IPS DF 4.7 (cell line): Measurements from ENCODE around the gene ISOC1.

Source experiments
- DNase-seq: peaks from one replicate; pipeline ENCODE4 v3.0.0-alpha.2; 2013; ENCODE audit warnings: low spot score; ENCODE audit errors: extremely low read depth

Gene ISOC1

DNA sequence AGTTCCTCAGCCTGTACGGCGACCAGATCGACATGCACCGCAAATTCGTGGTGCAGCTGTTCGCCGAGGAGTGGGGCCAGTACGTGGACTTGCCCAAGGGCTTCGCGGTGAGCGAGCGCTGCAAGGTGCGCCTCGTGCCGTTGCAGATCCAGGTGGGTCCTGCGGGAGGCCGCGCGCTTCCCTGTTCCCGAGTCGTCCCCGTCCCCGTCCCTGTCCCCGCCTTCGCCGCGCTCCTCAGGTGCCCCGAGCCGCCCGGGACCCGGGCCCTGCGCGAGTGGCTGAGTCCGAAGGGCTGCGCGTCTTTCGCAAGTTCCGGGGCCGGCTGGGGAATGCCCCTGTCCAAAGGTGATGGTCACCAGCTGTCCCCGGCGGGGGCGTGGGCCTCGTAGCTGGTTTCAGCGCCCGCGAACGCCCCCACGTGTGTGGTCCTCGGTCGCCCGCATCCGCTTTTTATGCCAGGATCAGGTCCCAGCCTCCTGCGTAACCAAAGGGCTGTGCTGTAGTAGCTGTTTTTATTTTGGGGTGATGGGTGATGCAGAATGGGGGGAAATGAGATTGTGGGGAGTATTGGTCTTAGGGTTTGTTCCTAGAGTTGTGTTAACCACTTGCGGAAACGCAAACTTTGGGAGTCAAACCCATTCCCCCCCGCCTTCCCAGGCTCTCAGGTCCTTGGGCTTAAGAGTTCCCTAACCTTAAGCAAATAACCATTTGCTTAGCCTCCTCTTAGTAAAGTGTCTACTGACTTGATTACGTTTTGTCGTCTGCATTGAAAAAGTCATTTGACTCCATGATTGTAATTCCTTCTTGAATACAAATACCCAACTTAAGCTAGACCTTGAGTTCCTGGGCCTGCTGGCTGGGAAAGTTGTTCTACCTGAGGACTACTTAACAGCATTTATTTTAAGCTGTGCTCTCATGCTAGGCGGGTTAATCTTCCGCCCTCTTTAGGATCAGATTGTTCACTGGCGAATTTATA, 663 bp downstream of the ISOC1 start:
- DNase-seq = no peak

- DNase-seq = no peak
Measured at GRCh38 chr5:129096382-129096991, 1.9 kb downstream of the ISOC1 start.

DNA sequence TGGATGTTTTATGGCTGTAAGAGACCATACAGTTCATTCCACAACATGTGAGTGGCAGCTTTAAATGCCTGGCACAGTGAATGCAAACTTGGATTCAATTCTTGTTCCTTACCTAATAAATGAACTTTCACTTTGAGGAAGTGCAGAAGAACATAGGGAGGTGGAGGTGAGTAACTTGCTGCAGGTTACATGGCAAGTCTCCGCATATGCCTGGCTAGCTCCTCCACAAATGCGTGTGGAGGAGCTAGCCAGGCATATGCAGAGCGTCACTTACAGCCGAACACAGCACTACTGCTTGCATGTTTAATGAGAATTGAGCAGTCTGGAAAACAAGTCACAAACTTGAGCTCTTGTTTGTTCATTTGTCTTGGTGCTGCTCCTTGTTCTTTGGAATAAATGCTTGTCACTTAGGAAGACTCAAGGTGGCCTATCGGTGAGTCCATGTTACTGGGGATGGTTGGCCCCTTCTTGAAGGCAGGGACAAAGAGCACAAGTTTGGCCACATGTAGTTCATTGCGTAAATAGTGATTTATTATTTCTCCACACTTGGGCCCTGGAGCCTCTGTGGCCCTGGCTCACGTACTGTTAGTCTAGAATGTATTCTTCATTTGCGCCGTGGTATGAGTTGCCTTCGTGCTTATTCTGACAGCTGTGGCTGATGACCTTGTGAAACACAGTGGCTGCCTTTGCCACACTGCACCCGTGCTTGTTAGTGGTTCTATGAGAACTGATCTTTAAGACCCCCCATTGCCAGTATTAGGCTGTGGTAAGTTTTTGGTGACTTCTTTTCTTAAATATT, 3.1 kb downstream of the ISOC1 start:
- no peak for DNase-seq

- no peak for DNase-seq
Measured at GRCh38 chr5:129098488-129099183, 4.1 kb downstream of the ISOC1 start.

- DNase-seq = no peak
Measured at GRCh38 chr5:129099184-129099569, 4.6 kb downstream of the ISOC1 start.

DNA sequence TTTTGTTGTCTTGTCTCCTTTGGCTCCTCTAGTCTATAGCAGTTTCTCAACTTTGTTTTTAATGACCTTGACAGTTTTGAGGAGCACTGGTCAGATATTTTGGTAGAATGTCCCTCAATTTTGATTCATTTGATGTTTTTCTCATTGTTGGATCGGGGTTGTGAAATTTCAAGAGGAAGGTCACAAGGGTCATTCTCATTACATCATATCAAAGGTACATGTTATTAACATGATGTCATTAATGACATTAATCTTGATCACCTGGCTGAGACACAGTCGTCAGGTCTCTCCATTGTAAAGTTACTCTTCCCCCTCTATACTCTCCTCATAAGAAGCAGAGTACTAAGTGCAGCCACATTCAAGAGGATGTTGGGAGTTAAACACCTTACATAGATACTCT, 7.2 kb downstream of the ISOC1 start:
- no peak for DNase-seq

DNA sequence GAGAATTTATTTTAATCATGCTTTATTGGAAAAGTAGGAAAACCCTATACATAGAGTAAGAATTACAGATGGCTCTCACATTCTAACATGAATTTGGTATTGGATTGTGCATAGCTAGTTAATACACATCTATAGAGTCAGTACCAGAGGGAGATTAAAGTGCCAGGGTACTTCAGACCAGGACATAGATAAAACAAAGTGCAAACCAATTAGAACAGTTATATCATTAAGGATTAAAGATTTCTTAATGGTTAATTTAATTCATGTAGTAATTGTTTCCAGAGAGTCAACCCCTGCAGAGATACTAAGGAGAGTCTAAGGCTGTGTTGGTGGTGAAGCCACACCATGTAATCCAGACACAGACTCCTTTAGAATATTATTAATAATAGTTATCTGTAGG, 8.8 kb downstream of the ISOC1 start:
- DNase-seq = no peak

DNA sequence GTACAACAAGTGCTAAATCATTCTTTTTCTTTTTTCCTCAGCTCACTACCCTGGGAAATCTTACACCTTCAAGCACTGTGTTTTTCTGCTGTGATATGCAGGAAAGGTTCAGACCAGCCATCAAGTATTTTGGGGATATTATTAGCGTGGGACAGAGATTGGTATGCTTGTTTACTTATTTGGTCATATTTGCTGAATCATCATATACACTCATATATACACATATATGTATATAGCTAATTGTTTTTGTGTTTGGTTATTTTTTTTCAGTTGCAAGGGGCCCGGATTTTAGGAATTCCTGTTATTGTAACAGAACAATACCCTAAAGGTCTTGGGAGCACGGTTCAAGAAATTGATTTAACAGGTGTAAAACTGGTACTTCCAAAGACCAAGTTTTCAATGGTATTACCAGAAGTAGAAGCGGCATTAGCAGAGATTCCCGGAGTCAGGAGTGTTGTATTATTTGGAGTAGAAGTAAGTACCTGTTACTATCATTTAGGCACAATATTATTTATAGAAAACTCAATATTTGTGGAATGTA, 10.4 kb downstream of the ISOC1 start:
- no peak for DNase-seq

DNA sequence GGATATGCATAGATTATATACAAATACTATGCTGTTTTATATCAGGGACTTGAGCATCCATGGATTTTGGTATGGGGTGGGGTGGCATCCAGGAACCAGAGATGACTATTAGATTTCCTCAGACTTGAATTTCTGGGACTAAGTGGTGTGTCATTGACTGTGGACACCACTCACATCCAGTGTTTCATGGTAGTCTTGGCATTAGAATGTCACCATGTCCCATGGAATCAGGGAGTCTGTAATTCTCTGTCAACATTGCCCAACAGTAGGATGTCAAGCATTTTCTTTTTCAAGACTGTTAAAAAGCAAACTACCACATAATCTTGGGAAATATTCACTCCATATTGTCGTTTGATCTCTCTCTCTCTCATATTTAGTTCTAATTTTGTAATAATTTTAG, 13.1 kb downstream of the ISOC1 start:
- DNase-seq = no peak

DNA sequence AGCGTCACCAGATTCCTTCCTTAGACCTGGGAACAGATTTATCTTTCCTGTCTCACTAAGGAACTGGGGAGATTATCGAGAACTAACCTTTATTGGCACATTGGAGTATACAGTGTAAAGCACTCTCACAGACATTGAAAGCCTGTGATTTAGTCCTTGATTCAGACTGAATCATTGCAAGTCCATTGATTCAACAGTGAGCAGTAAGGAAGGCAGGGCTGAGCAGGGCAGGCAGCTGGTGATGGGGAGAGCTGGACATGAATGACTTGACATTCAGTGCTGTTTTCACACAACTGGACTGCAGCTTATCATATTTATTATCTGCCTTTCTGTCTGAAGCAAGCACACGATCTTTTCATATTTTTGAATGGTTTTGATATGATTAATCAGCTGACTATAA, 16.2 kb downstream of the ISOC1 start:
- DNase-seq = no peak

DNA sequence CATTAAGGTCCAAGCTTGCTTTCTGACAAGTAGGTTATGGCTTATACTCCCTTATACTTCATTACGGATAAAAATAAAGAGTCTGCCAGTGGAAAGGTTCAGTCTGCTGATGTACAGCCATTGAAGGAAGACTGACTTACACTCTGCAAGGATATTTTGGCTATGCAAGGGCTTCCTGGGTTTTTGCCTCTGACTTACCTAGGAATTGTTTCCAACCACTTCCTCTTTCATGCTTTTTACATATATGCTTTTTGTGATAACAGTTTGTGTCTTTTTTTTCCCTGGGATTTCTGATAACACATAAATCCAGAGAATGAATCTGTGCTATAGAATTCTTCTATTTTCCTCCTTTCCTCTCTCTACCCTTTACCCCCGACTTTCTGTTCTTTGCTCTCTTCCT, 16.8 kb downstream of the ISOC1 start:
- DNase-seq = no peak

- no peak for DNase-seq
Measured at GRCh38 chr5:129112295-129112694, 17.7 kb downstream of the ISOC1 start.

DNA sequence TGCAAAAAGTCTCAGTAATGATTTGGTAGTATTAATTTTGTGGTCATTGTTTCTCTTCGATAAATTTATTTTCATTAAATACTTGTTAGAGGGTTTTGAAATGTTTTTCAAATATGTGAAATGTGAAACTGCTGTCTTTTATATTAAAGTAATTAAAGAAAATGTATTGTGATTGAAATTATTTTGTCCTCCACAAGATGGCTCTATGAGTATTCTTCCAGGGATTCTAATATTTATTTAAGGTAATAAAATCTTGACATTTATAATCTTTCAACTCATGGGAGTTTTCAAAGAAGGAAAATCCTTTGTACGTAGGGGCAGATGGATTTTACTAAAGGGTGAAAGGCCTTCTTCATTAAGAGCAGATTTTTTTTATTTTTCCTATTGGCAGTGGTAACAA, 19.3 kb downstream of the ISOC1 start:
- no peak for DNase-seq

DNA sequence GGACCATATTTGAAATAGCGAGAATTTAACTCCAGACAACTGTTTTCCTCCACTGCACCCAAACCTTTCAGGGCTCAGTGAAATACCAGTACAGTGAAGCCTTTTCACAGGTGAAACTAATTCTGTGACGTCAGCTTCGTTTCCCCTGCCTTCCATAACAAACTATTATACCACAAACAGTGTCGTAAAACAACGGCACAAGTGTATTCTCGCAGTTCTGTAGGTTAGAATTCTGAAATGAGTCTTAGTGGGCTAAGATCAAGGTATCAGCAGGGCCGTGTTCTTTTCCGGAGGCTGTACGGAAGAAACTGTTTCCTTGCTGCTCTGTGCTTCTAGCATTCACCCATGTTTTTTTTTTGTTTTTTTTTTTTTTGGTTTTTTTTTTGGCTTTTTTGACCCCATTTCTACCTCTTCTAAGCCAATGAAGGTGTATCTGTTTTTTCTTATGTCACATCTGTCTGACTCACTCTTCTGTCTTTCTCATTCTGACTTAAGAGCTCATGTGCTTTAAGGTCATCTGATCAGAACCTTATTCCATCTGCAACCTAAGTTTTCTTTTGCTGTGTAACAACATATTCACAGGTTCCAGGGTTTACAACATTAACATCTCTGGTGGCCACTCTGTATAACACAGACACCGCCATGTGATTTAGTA, 20.1 kb downstream of the ISOC1 start:
- DNase-seq = no peak

- DNase-seq = no peak
Measured at GRCh38 chr5:129115680-129116079, 21.1 kb downstream of the ISOC1 start.

- no peak for DNase-seq
Measured at GRCh38 chr5:129116797-129117196, 22.2 kb downstream of the ISOC1 start.

DNA sequence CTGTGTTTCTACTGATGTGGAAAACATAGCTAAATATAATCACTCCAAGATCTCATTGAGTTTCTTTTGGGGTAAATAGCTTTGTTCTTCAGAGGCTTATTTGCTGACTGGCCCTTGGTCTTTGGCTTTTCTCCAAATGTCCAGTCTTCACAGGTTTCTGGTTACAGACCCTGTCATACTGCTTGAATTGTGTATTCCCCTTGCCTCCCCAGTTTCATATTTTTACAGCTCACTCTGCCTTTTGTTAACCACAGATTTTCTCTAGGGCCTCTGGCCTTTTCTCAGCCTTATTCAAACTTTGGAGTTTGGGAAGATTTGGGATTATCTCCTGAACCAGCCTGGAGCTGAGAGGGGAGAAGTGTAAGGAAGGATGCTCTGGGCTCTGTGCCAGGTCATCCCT, 23.9 kb downstream of the ISOC1 start:
- DNase-seq = no peak

- no peak for DNase-seq
Measured at GRCh38 chr5:129118826-129119225, 24.3 kb downstream of the ISOC1 start.

DNA sequence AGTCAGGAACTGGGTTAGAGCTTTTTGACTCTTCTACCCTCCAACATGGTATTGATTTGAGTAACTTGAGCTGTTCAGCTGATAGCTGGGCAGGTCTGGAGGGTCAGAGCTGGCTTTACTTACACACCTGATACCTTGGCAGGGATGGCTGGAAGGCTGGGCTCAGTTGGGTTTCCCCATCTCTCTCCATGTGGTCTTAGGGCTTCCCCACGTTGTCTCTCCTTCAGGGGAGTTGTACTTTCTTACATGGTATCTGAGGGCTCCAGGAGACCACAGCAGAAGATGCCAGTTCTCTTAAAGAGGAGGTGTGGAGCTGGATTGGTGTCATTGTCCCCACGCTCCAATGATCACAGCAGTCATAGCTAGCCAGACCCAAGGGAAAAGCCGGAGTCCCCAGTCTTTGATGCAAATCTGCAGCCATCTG, 25.6 kb downstream of the ISOC1 start:
- DNase-seq = no peak

DNA sequence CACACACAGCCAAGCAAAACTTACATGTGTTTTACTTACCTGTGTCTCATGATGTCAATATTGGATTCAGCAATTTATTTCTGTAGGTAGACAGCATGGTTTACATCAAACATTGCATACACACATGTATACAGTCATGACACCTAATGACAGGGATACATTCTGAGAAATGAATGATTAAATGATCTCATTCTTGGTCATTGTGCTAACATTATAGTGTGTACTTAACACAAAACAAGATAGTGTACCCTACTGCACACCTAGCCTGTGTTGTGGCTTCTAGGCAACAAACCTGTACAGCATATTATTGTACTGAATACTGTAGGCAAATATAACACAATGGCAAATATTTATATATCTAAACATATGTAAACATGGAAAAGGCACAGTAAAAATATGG, 28.0 kb downstream of the ISOC1 start:
- no peak for DNase-seq

- DNase-seq = no peak
Measured at GRCh38 chr5:129124608-129125007, 30.1 kb downstream of the ISOC1 start.
